H1 (cell line): ENCODE measurements around the gene NEMF. TPM values are rescaled to one million over a fixed set of nuclear protein-coding genes. Genes with fewer than 3 reads are reported as not detected.

Experiments used
- CTCF ChIA-PET: fragments of 300-600 bp; sonication (Branson Sonifier 250); formaldehyde crosslinking; loops from one replicate; lab custom pipeline; 2021; ENCODE audit not compliant: partially characterized antibody; lab: Charles Lee
- POLR2A ChIA-PET: fragments of 300-600 bp; sonication (Branson Sonifier 250); formaldehyde crosslinking; loops from one replicate; lab custom pipeline; 2021; ENCODE audit warnings: inconsistent platforms; ENCODE audit not compliant: partially characterized antibody; lab: Charles Lee
- DNase-seq, 2 experiments: peaks; one replicate each; pipeline versions ENCODE4 v3.0.0 to v3.0.0-alpha.2; 2010 to 2022; ENCODE audit warnings: low spot score in 2 of 2, low read depth in 1 of 2, mixed read lengths in 1 of 2
- FAIRE-seq: peaks from 2 replicates; lab custom pipeline; 2011; peaks lifted over from hg19 to GRCh38; lab: Jason Lieb, UNC
- H2AFZ ChIP-seq: 2 replicates; pipeline ENCODE4 v1.8.1; 2012; ENCODE audit warnings: low read length, inconsistent platforms
- H2AK5ac ChIP-seq: 2 replicates; pipeline ENCODE4 v1.6.1; 2013; ENCODE audit warnings: low read depth, low read length
- H2BK120ac ChIP-seq: replicated peaks from 2 replicates; pipeline ENCODE3; 2013; ENCODE audit warnings: low read depth, low read length, inconsistent platforms
- H2BK12ac ChIP-seq: 2 replicates; pipeline ENCODE4 v1.6.1; 2013; ENCODE audit warnings: low read depth, low read length
- H2BK15ac ChIP-seq: 2 replicates; pipeline ENCODE4 v1.6.1; 2013; ENCODE audit warnings: low read length
- H2BK20ac ChIP-seq: 2 replicates; pipeline ENCODE4 v1.6.1; 2013; ENCODE audit warnings: low read length
- H2BK5ac ChIP-seq: 2 replicates; pipeline ENCODE4 v1.6.1; 2013; ENCODE audit warnings: low read depth, low read length
- H3K14ac ChIP-seq: 2 replicates; pipeline ENCODE4 v1.6.1; 2013; ENCODE audit warnings: inconsistent platforms; ENCODE audit not compliant: insufficient read length
- H3K18ac ChIP-seq: 2 replicates; pipeline ENCODE4 v1.6.1; 2013; ENCODE audit warnings: low read length; ENCODE audit errors: extremely low read depth
- H3K23ac ChIP-seq: 2 replicates; pipeline ENCODE4 v1.6.1; 2013; ENCODE audit warnings: inconsistent platforms; ENCODE audit not compliant: insufficient read length
- H3K23me2 ChIP-seq: 2 replicates; pipeline ENCODE4 v1.6.1; 2013; ENCODE audit warnings: low read depth, low read length
- H3K27ac ChIP-seq: 2 replicates; pipeline ENCODE4 v1.6.1; 2011; ENCODE audit warnings: low read depth, low read length, inconsistent platforms
- H3K27me3 ChIP-seq, 4 experiments: replicated peaks in 1 of 4; 1 replicate in 1 of 4; 2 replicates in 3 of 4; pipeline versions ENCODE4 v1.6.1 to v1.8.1; 2011 to 2013; ENCODE audit warnings: low read length in 3 of 4, mild to moderate bottlenecking in 3 of 4, inconsistent platforms in 2 of 4, mixed read lengths in 2 of 4, moderate library complexity in 1 of 4; ENCODE audit not compliant: control insufficient read depth in 3 of 4, insufficient read depth in 3 of 4; ENCODE audit errors: extremely low read depth in 1 of 4
- H3K36me3 ChIP-seq, 4 experiments: 2 replicates each; pipeline versions ENCODE4 v1.6.1 to v1.8.1; 2011 to 2013; ENCODE audit warnings: mild to moderate bottlenecking in 4 of 4, low read length in 3 of 4, moderate library complexity in 2 of 4, control low read depth in 1 of 4, inconsistent platforms in 1 of 4; ENCODE audit not compliant: insufficient read depth in 4 of 4, control insufficient read depth in 2 of 4
- H3K4ac ChIP-seq: replicated peaks from 2 replicates; pipeline ENCODE3; 2013; ENCODE audit warnings: low read length, low read depth, mixed read lengths, inconsistent platforms; ENCODE audit not compliant: insufficient read length
- H3K4me1 ChIP-seq, 4 experiments: replicated peaks in 1 of 4; 1 replicate in 1 of 4; 2 replicates in 3 of 4; pipeline versions ENCODE4 v1.6.1 to v1.8.1; 2011 to 2013; ENCODE audit warnings: low read length in 3 of 4, inconsistent platforms in 2 of 4, mixed read lengths in 1 of 4; ENCODE audit not compliant: insufficient read depth in 4 of 4, control insufficient read depth in 3 of 4
- H3K4me2 ChIP-seq, 2 experiments: 2 replicates each; pipeline versions ENCODE4 v1.6.1 to v1.8.1; 2011 to 2013; ENCODE audit warnings: low read depth in 2 of 2, low read length in 2 of 2, control low read depth in 1 of 2, inconsistent platforms in 1 of 2, mild to moderate bottlenecking in 1 of 2; ENCODE audit not compliant: insufficient read depth in 1 of 2
- H3K4me3 ChIP-seq, 4 experiments: fragments of 200-600, 300-600 bp in 1 of 4; sonication (generic), shearing (Covaris generic), sonication (Bioruptor Twin) in 1 of 4; 2 replicates each; pipeline versions ENCODE4 v1.5.1 to v1.8.1; 2011 to 2016; ENCODE audit warnings: low read length in 4 of 4, low read depth in 3 of 4, control low read depth in 2 of 4, inconsistent platforms in 2 of 4, mild to moderate bottlenecking in 2 of 4, mixed read lengths in 1 of 4, moderate library complexity in 1 of 4; ENCODE audit not compliant: insufficient read depth in 2 of 4; ENCODE audit errors: extremely low read depth in 1 of 4
- H3K56ac ChIP-seq: replicated peaks from 2 replicates; pipeline ENCODE3; 2013; ENCODE audit warnings: low read depth, mild to moderate bottlenecking, mixed read lengths, low read length, inconsistent platforms; ENCODE audit not compliant: insufficient read length
- H3K79me1 ChIP-seq: 2 replicates; pipeline ENCODE4 v1.6.1; 2013; ENCODE audit warnings: low read depth, low read length, control low read depth
- H3K79me2 ChIP-seq, 2 experiments: 2 replicates each; pipeline versions ENCODE4 v1.6.1 to v1.8.1; 2012 to 2013; ENCODE audit warnings: low read length in 2 of 2, mild to moderate bottlenecking in 2 of 2, inconsistent platforms in 1 of 2; ENCODE audit not compliant: insufficient read depth in 2 of 2, control insufficient read depth in 1 of 2
- H3K9ac ChIP-seq, 4 experiments: replicated peaks in 1 of 4; 1 replicate in 1 of 4; 2 replicates in 3 of 4; pipeline versions ENCODE4 v1.6.1 to v1.8.1; 2011 to 2013; ENCODE audit warnings: low read depth in 3 of 4, low read length in 3 of 4, control low read depth in 2 of 4, mild to moderate bottlenecking in 2 of 4, moderate library complexity in 2 of 4, inconsistent platforms in 1 of 4; ENCODE audit errors: extremely low read depth in 1 of 4
- H3K9me3 ChIP-seq, 2 experiments: 2 replicates each; pipeline versions ENCODE4 v1.6.1 to v1.8.1; 2012 to 2013; ENCODE audit warnings: mild to moderate bottlenecking in 2 of 2, moderate library complexity in 2 of 2, control low read depth in 1 of 2, inconsistent platforms in 1 of 2, low read depth in 1 of 2, low read length in 1 of 2, mixed read lengths in 1 of 2; ENCODE audit not compliant: insufficient read depth in 2 of 2
- H4K20me1 ChIP-seq, 2 experiments: replicated peaks in 1 of 2; 2 replicates each; pipeline versions ENCODE3 to v1.8.1; 2011 to 2013; ENCODE audit warnings: inconsistent platforms in 2 of 2, low read length in 2 of 2, mild to moderate bottlenecking in 1 of 2; ENCODE audit not compliant: insufficient read depth in 2 of 2, control insufficient read depth in 1 of 2
- H4K5ac ChIP-seq: 2 replicates; pipeline ENCODE4 v1.6.1; 2013; ENCODE audit warnings: low read length, low read depth, mixed read lengths, inconsistent platforms; ENCODE audit not compliant: insufficient read length
- H4K8ac ChIP-seq: 2 replicates; pipeline ENCODE4 v1.8.0; 2013; ENCODE audit warnings: mild to moderate bottlenecking, moderate library complexity, low read length, inconsistent platforms; ENCODE audit not compliant: insufficient read depth; ENCODE audit errors: extremely low read depth
- H4K91ac ChIP-seq: replicated peaks from 2 replicates; pipeline ENCODE3; 2013; ENCODE audit warnings: low read length, mixed read lengths, inconsistent platforms; ENCODE audit not compliant: insufficient read length
- JUND ChIP-seq: IDR thresholded peaks from 2 replicates; pipeline ENCODE4 v1.6.1; 2011; ENCODE audit warnings: mild to moderate bottlenecking, improper control_type of control experiment, low read length
- KDM1A ChIP-seq: fragments of 200-600, 300-600 bp; sonication (generic); IDR thresholded peaks from 2 replicates; pipeline ENCODE4 v1.7.1; 2016; ENCODE audit warnings: mild to moderate bottlenecking, low read length, borderline replicate concordance
- KDM4A ChIP-seq: IDR thresholded peaks from one replicate; pipeline ENCODE4 v1.7.1; 2012; ENCODE audit warnings: low read depth, mild to moderate bottlenecking, moderate library complexity, low read length, inconsistent platforms; ENCODE audit not compliant: severe bottlenecking
- PHF8 ChIP-seq: fragments of 200-600 bp; sonication (generic); conservative IDR thresholded peaks from 2 replicates; pipeline ENCODE4 v1.7.1; 2012; ENCODE audit warnings: low read depth, mild to moderate bottlenecking, inconsistent platforms, low read length, moderate library complexity
- POLR2AphosphoS5 ChIP-seq: IDR thresholded peaks from 2 replicates; pipeline ENCODE4 v1.6.1; 2011; ENCODE audit warnings: low read depth, low read length
- POU5F1 ChIP-seq: IDR thresholded peaks from 2 replicates; pipeline ENCODE4 v1.6.1; 2011; ENCODE audit warnings: low read depth, mild to moderate bottlenecking, low read length, moderate library complexity
- RBBP5 ChIP-seq: IDR thresholded peaks from 2 replicates; pipeline ENCODE4 v1.7.1; 2012; ENCODE audit warnings: low read depth, mild to moderate bottlenecking, inconsistent platforms, low read length, moderate library complexity, borderline replicate concordance
- SIRT6 ChIP-seq: IDR thresholded peaks from one replicate; pipeline ENCODE4 v1.7.1; 2012; ENCODE audit warnings: low read length, inconsistent platforms
- TAF1 ChIP-seq: IDR thresholded peaks from 2 replicates; pipeline ENCODE4 v1.6.1; 2011; ENCODE audit warnings: mild to moderate bottlenecking, low read depth, low read length
- YY1 ChIP-seq: IDR thresholded peaks from 2 replicates; pipeline ENCODE4 v1.6.1; 2011; ENCODE audit warnings: low read depth, mild to moderate bottlenecking, low read length
- WGBS, 2 experiments: shearing (Covaris generic) in 1 of 2; methylation state at CpG; one replicate each; pipeline versions ENCODE4 v1.1.6 to v1.1.7; 2013 to 2015; ENCODE audit warnings: low lambda C conversion rate in 2 of 2, mixed read lengths in 2 of 2, inconsistent platforms in 1 of 2, low coverage in 1 of 2, missing lambda C conversion rate in 1 of 2; ENCODE audit not compliant: insufficient replicate concordance in 2 of 2, insufficient coverage in 1 of 2, insufficient read length in 1 of 2; ENCODE audit errors: extremely low coverage in 1 of 2, missing lambda C conversion rate in 1 of 2; 5-methylcytosine and 5-hydroxymethylcytosine counted together
- polyA plus RNA-seq, 7 experiments: library from polyadenylated mRNA; depleted of rRNA in 3 of 7; stranded (reverse) in 5 of 7; unstranded in 2 of 7; fragments of >200 nt in 5 of 7; fragments of 200-250 nt in 2 of 7; gene quantifications; 1 replicate in 5 of 7; 2 replicates in 1 of 7; 4 replicates in 1 of 7; pipeline versions ENCODE4 v1.2.1 to v1.2.3, GENCODE V29; 2011 to 2013; ENCODE audit warnings: missing spikeins in 2 of 7, mixed read lengths in 2 of 7
- total RNA-seq: library from RNA; stranded (reverse); fragmentation: NEBNext Ultra II Directional; extraction: Animal tissue kit (Norgen Biotek cat#: 25700); gene quantifications from 2 replicates; pipeline ENCODE4 v1.2.1, GENCODE V29; 2021
- TF ChIP-seq, protein P1 (sequence below): IDR thresholded peaks from 2 replicates; pipeline ENCODE4 v1.6.1; 2012; ENCODE audit warnings: inconsistent platforms

NEMF gene
- total and polyA plus RNA-seq, 2 of the 8 experiments (the other 6 are each of a cell fraction or from before 2014, with no cell fraction given) = 8.3 to 45.5 TPM

DNA sequence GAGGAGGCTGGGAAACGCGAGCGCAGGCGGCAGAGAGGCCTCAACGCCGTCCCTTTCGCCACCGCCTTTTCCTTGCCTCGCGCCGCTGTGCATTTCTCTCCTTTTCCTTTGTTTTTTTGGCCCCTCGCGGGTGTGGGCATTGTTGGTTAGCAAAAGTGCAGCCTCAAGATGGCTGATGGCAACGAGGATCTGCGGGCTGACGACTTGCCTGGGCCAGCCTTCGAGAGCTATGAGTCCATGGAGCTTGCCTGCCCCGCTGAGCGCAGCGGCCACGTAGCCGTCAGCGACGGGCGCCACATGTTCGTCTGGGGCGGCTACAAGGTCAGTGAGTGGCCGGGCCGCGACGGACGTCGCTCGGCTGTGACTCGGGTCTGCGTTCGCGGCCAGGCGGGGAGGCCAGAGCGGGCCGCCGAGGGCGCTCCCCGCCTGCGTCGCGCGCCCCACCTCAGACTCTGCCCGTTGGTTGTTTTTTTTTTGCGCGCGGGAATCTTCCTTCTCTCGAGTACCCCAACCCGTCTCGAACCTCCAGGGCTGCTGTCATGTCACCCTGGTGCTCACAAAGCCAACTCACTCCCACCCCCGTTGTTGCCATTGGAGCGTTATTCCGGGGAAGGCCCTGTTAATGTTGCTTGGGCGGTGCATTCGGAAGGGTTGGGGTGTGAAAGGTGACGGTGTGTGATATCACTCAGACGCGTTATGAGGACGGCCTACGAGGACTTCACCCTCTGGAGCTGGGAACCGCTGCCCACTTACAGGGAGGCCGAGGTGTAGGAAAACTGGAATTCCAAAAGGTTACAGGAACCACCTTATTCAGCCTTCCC is 84.1 kb downstream of the NEMF start:
- Histone ChIP-seq H4K20me1 (no peaks in the 10 kb centered on the region), H4K91ac (peak overlapping the region; percentile 96), H2BK12ac (peak overlapping the region; percentile 90; the same call in 1 of the 2 replicates), H3K9ac (peak overlapping the region; percentile 96 to 99 (median 98)), H2AFZ (peak overlapping the region; percentile 46; the same call in 1 of the 2 replicates), H3K9me3 (no peaks in the 10 kb centered on the region), H3K56ac (peak overlapping the region; percentile 59), H2BK20ac (no peak overlapping the region), H4K5ac (peak overlapping the region; percentile 37), H3K4me3 (peak overlapping the region; percentile 69 to 98 (median 93)), H3K18ac (peak overlapping the region; percentile 96), H3K79me2 (peaks cover 0 to 23% of the 10 kb centered on the region in 2 experiments; a peak in 3 of 4 replicates), H3K27ac (peak overlapping the region; percentile 97), H3K23ac (no peak overlapping the region), H3K36me3 (peaks cover 0 to 8% (median 0%) of the 10 kb centered on the region in 4 experiments; a peak in 1 of 8 replicates), H3K27me3 (no peaks in the 10 kb centered on the region), H3K4ac (peak overlapping the region; percentile 78), H4K8ac (peak overlapping the region; percentile 97), H3K79me1 (peaks cover 9% of the 10 kb centered on the region; the same call in 1 of the 2 replicates), H2AK5ac (peak overlapping the region; percentile 86; the same call in 1 of the 2 replicates), H2BK5ac (peak overlapping the region; percentile 99), H2BK120ac (no peak overlapping the region), H3K23me2 (peaks cover 9% of the 10 kb centered on the region), H3K4me2 (peak overlapping the region; percentile 88 to 90), H3K4me1 (peaks cover 2 to 13% (median 3%) of the 10 kb centered on the region in 4 experiments; a peak in 4 of 7 replicates), H2BK15ac (no peak overlapping the region; the same call in 1 of the 2 replicates), H3K14ac (no peak overlapping the region)
- DNase-seq (peak; percentile 10 to 63), FAIRE-seq (no peak)
- ChIA-PET POLR2A (interaction anchor here (0.8 to 3.5 kb wide), 28 partner anchors 8 to 348 kb away, joined by 3 to 30 read pairs (median 6); partner anchors contain the start of genes DNAAF2, KLHDC1, MGAT2 and NEMF), CTCF (interaction anchor here (0.5 to 2.8 kb wide), 11 partner anchors 11 to 287 kb away, joined by 3 to 16 read pairs (median 4); partner anchors contain the start of genes DNAAF2, NEMF and POLE2)
- WGBS, 2 experiments = 3% methylated on average over 55 of the region's 67 CpGs; no CpG with 5 or more reads in 1 of the 2 experiments
- TF ChIP-seq, protein P1, sequence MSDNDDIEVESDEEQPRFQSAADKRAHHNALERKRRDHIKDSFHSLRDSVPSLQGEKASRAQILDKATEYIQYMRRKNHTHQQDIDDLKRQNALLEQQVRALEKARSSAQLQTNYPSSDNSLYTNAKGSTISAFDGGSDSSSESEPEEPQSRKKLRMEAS = peak; percentile 86
- TF ChIP-seq SIRT6 (no peak), YY1 (peak; percentile 91), POLR2AphosphoS5 (peak; percentile 38), POU5F1 (no peak), TAF1 (peak; percentile 61), KDM1A (no peak), RBBP5 (peak; percentile 25; the same call in 1 of the 2 replicates), JUND (no peak), PHF8 (peak; percentile 83), KDM4A (peak; percentile 66)
